Upper lobe of left lung (tissue), 4 donors: ENCODE results near the gene GRHL3.

Experiments used
- EP300 ChIP-seq, 4 donors: sonication (generic); formaldehyde crosslinking; IDR thresholded peaks; one replicate each; pipeline ENCODE4 v1.5.1; 2017; ENCODE audit warnings: antibody characterized with exemption in 4 of 4, control low read depth in 2 of 4
- POLR2AphosphoS5 ChIP-seq, 2 donors: sonication (generic); formaldehyde crosslinking; IDR thresholded peaks; one replicate each; pipeline ENCODE4 v1.5.1; 2017; ENCODE audit warnings: antibody characterized with exemption in 2 of 2
- TF ChIP-seq, protein P1 (sequence below), 6 experiments: fragments of 450-650 bp in 4 of 6; fragments of 200-600 bp in 2 of 6; sonication (generic) in 2 of 6; IDR thresholded peaks; one replicate each; pipeline ENCODE4 v1.5.1; 2016 to 2019; ENCODE audit warnings: antibody characterized with exemption in 6 of 6

GRCh38 chr1:24317081-24317480 is 2.1 kb upstream of the GRHL3 start:
- TF ChIP-seq, protein P1, sequence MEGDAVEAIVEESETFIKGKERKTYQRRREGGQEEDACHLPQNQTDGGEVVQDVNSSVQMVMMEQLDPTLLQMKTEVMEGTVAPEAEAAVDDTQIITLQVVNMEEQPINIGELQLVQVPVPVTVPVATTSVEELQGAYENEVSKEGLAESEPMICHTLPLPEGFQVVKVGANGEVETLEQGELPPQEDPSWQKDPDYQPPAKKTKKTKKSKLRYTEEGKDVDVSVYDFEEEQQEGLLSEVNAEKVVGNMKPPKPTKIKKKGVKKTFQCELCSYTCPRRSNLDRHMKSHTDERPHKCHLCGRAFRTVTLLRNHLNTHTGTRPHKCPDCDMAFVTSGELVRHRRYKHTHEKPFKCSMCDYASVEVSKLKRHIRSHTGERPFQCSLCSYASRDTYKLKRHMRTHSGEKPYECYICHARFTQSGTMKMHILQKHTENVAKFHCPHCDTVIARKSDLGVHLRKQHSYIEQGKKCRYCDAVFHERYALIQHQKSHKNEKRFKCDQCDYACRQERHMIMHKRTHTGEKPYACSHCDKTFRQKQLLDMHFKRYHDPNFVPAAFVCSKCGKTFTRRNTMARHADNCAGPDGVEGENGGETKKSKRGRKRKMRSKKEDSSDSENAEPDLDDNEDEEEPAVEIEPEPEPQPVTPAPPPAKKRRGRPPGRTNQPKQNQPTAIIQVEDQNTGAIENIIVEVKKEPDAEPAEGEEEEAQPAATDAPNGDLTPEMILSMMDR (IDR thresholded peaks at IDR 0.05) = no peak
- no peak for TF ChIP-seq EP300 (IDR thresholded peaks at IDR 0.05)
- no peak for TF ChIP-seq POLR2AphosphoS5 (IDR thresholded peaks at IDR 0.05)
